Tibial nerve (tissue), 3 donors: ENCODE data around the gene ANK2.

ENCODE experiments used
- CTCF ChIP-seq, 5 experiments: fragments of 200-600 bp in 3 of 5; fragments of 450-650 bp in 2 of 5; sonication (generic) in 3 of 5; IDR thresholded peaks; one replicate each; pipeline ENCODE4 v1.5.1; 2016 to 2019; ENCODE audit warnings: antibody characterized with exemption in 5 of 5, mild to moderate bottlenecking in 3 of 5, moderate library complexity in 2 of 5
- POLR2A ChIP-seq, 2 donors: fragments of 450-650 bp; IDR thresholded peaks; one replicate each; pipeline ENCODE4 v1.6.1; 2017; ENCODE audit warnings: antibody characterized with exemption in 2 of 2, mild to moderate bottlenecking in 2 of 2, moderate library complexity in 2 of 2

DNA sequence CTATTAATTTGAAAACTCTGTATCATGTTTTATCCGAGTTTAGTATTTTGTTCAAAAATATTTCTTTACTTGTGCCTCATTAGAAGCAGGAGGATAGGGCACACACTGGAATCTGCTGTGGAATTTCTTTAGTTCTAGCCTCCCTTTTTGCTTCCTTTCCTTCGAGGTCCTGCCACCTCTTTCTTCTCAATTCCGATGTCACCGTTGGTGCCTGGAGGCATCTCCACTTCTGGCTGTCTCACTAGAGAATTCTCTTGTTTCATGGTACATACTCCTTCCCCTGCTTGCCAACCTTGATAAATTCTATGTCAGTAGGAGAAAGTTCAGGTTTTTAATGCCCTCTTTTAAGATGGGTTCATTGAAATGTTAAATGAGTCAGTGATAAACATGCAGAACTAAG is 140.1 kb downstream of the ANK2 start:
- TF ChIP-seq CTCF (IDR thresholded peaks at IDR 0.05) (no peak), POLR2A (IDR thresholded peaks at IDR 0.05) (no peak)
